Lung microvascular endothelial cell (primary cell): ENCODE data around the gene ZEB2. TPM values are rescaled to one million over a fixed set of nuclear protein-coding genes. Genes with fewer than 3 reads are reported as not detected.

Experiments
- DNase-seq, 2 donors: peaks; one replicate each; pipeline versions ENCODE4 v3.0.0 to v3.0.0-alpha.2; 2010; ENCODE audit warnings: low read depth in 2 of 2
- total RNA-seq: library from RNA; depleted of rRNA; stranded (reverse); fragments of >200 nt; gene quantifications from 2 replicates; pipeline ENCODE4 v1.2.1, GENCODE V29; 2014

The ZEB2 gene
- total RNA-seq, 1 donor from 2014 or later: 0.60 TPM

- no peak for DNase-seq
Measured at GRCh38 chr2:144496092-144496976, 23.6 kb downstream of the ZEB2 start.

GRCh38 chr2:144495227-144496091, 24.5 kb downstream of the ZEB2 start:
- no peak for DNase-seq

GRCh38 chr2:144493027-144493809, 26.7 kb downstream of the ZEB2 start:
- DNase-seq: no peak

- no peak for DNase-seq
Measured at GRCh38 chr2:144490857-144491256, 29.1 kb downstream of the ZEB2 start.

DNA sequence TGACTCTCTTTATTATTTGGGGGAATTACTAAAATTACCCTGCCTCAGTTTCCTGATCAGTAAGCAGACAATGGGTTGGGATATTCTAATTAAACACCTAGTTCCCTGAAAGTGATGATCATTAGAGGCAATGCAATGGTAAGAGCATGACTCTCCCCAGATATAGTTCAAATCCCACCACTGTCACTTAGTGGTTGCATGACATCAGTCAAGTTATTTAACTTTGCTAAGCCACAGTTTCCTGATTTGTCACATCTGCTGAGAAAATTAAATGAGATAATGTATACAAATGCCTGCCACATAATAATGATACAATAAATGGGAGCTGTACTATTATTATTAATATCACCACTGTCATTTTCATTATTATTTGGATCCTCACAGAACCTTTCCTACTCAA, 29.9 kb downstream of the ZEB2 start:
- DNase-seq: no peak

DNA sequence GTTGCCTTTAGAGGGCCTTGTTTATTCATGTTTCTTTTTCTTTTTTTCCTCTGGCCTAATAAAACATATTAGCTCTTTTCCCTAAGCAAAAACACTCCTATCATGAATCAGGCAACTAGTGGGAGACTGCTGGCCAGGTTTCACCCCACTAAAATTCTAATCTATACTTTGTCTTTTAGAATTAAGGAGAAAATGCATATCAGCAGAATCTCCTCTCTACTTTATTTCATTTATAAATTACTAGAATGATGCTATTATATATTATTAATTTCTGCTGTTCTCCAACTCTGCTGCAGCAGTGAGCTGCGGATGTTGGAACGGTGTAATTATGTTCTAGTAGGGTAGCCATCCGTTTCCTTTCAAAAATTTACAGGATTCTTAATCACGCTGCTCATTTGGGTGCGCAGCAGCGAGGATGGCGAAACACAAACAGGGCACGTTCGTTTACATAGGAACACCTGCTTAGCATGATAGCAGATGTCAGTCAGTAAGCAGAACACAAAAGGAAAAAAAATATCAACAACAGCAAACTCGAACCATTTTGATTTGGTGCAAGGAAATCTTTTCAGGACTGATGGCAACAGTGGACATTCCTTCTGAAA, 30.5 kb downstream of the ZEB2 start:
- DNase-seq: no peak

DNA sequence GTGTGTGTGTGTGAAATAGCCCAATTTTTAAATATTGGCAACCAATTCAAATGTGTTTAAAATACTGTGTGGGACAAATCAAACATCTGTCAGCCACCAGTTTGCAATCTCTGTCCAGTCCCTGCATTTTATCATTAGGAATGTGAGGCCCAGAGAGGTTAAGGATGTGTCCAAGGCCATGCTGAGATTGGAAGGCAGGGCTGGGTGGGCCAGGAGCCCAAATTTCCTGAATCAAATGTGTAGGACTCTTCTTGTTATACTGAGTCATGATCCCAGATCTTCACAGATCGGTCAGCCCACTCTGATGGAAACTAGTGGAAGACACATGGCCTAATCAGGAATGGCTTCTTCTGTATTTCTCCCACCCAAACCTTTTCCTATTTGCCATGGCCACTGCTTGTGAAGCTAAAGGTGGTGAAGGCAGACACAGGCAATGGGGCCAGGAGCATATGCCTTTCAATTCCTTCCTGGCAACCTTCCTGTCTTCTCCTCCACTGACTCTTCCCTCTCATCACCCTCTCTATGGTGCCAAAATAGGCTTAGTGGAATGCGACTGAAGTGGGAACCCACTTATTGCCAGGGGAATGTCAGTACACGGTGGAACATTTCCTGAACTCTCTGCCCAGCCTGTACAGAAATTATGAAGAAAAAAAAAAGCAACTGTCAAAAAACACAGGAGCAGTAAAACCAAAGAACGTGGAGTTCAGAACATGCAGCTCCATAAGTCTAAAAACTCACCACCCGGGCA, 35.5 kb downstream of the ZEB2 start:
- no peak for DNase-seq

DNA sequence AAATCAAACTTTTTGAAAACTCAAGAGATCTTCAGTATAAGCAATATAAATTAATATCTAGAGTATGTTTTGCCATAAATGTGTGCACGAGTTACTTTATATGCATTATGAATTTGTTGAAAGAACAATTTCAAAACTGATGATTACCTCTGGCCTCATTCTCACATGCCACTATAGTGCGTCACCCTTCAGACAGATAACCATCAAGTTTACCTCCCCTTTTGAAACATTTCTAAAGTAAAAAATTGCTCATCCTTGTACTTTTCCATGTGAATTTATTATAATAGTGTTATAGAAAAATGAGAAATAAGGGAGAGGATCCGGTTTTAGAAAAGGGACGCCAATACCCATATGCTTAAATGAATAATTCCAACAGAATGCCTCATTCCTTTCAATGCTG, 38.3 kb downstream of the ZEB2 start:
- no peak for DNase-seq

- no peak for DNase-seq
Measured at GRCh38 chr2:144481109-144481508, 38.8 kb downstream of the ZEB2 start.

DNA sequence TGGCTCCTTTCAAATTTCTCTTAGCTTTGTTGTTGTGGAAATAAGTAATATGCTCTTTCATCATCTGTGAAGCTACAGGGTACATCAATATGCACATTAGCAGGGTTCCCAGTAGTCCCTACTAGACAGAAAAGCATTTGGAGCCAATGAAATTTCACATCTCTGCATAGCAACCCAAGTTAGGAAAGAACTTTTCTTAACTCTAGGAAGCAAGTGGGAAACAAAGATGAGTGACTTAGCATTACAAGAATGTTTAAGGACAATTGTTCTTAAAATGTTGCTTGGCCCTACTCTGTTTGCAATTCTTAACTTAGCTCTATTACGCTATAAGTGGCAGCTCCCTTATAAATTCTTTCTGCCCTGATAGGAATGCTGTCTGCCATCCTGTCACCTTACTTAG, 39.6 kb downstream of the ZEB2 start:
- peak in 1 of 2 donors; percentile 41 for DNase-seq

GRCh38 chr2:144479659-144480058, 40.3 kb downstream of the ZEB2 start:
- DNase-seq: no peak

GRCh38 chr2:144479138-144479537, 40.8 kb downstream of the ZEB2 start:
- no peak for DNase-seq

GRCh38 chr2:144477957-144478311, 42.0 kb downstream of the ZEB2 start:
- no peak for DNase-seq

- DNase-seq: no peak
Measured at GRCh38 chr2:144477281-144477956, 42.5 kb downstream of the ZEB2 start.

- no peak for DNase-seq
Measured at GRCh38 chr2:144476682-144477081, 43.2 kb downstream of the ZEB2 start.

GRCh38 chr2:144475569-144476275, 44.2 kb downstream of the ZEB2 start:
- DNase-seq: no peak

GRCh38 chr2:144475044-144475443, 44.9 kb downstream of the ZEB2 start:
- no peak for DNase-seq

DNA sequence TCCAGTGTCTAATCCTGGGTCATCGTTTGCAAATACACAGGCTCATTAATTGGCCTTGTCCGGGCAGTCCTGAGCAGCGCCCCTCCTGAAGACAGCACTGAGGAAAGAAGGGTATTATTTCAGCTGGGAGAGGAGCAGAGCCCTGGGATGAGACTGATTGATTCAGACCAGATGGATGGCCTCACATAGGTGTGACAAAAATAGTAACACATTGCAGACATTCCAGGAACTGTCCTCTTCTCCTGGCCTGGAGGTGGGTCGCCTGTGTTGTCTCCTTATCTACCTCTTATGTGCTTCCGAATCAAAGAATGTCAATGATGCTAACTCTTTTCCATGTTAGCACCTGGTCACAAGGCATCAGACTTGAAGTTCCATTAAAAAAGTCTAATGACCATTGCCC, 45.9 kb downstream of the ZEB2 start:
- DNase-seq: no peak

GRCh38 chr2:144472911-144473310, 47.0 kb downstream of the ZEB2 start:
- DNase-seq: no peak

DNA sequence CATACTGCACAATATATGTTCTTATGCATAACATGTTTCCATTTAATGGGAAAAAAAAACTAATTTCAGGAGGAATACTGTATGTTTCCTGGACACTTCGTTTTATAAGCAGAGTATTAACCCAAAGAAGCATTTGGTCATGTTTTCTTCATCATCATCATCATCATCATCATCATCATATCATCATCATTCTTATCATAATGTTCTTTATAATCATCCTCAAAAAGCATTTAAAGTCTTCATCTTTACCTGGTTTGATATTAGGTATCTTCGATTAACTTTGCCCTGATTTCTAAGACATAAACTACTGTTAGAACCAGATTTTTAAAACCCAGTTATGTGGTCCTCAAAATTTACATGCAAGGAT, 47.9 kb downstream of the ZEB2 start:
- no peak for DNase-seq
